Epithelial cell of esophagus (primary cell): Measurements from ENCODE around the gene HTRA2.

Experiments used
- DNase-seq: peaks from one replicate; pipeline ENCODE4 v3.0.0; 2010; ENCODE audit warnings: low read depth
- H3K4me3 ChIP-seq: 2 replicates; pipeline ENCODE4 v1.5.1; 2011; ENCODE audit warnings: mild to moderate bottlenecking, low read length, control low read depth
- TF ChIP-seq, protein P1 (sequence below): IDR thresholded peaks from 2 replicates; pipeline ENCODE4 v1.5.1; 2011; ENCODE audit warnings: low read depth, mild to moderate bottlenecking, low read length, control low read depth, inconsistent platforms; ENCODE audit not compliant: insufficient read depth; ENCODE audit errors: missing control alignments

Gene HTRA2

GRCh38 chr2:74488643-74489481, 40.9 kb upstream of the HTRA2 start:
- TF ChIP-seq, protein P1, sequence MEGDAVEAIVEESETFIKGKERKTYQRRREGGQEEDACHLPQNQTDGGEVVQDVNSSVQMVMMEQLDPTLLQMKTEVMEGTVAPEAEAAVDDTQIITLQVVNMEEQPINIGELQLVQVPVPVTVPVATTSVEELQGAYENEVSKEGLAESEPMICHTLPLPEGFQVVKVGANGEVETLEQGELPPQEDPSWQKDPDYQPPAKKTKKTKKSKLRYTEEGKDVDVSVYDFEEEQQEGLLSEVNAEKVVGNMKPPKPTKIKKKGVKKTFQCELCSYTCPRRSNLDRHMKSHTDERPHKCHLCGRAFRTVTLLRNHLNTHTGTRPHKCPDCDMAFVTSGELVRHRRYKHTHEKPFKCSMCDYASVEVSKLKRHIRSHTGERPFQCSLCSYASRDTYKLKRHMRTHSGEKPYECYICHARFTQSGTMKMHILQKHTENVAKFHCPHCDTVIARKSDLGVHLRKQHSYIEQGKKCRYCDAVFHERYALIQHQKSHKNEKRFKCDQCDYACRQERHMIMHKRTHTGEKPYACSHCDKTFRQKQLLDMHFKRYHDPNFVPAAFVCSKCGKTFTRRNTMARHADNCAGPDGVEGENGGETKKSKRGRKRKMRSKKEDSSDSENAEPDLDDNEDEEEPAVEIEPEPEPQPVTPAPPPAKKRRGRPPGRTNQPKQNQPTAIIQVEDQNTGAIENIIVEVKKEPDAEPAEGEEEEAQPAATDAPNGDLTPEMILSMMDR, result no peak
- H3K4me3 ChIP-seq, result no peak overlapping the region
- no peak for DNase-seq

DNA sequence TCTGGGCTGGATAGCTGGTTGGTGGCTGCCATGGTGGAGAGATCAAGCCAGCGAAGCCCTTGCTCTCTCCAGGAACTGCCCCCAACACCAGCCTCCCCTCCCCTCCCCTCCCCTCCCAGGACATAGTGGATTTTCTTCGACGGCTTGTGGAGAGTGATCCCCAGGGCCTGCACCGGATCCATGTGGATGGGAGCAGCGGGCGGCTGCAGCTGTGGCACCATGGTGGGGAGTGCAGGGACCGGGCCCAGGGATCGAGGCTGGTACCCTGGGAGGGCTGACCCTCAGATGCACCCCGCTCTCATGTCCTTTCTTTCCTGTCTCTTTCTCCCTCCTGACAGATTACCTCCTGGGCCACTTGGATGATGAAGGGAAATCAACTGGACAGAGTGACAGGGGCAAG, 39.8 kb upstream of the HTRA2 start:
- H3K4me3 ChIP-seq, result no peak overlapping the region
- no peak for DNase-seq
- TF ChIP-seq, protein P1, result no peak

- TF ChIP-seq, protein P1, result no peak
- no peak overlapping the region for H3K4me3 ChIP-seq
- DNase-seq, result no peak
Observed at GRCh38 chr2:74491648-74492544, 37.8 kb upstream of the HTRA2 start.

- no peak for DNase-seq
Observed at GRCh38 chr2:74493546-74493945, 36.2 kb upstream of the HTRA2 start.

DNA sequence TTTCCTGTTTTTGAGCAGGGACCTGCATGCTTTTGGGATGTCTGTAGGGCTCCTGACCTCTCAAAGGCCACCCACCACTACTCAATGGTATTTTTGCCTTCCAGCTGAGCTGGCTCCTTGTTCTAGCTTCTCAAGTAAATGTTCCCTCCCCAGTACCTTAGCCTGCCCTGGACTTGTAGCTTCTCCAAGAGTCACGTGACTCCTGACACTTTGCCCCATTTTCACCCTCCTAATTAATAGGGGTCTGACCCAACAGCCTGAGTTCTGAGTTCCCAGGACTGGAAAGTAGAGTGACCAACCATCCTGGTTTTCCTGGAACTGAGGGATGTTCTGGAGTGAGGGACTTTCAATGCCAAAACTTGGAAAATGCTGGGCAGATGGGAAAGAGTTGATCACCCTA, 34.3 kb upstream of the HTRA2 start:
- H3K4me3 ChIP-seq, result no peak overlapping the region
- TF ChIP-seq, protein P1, result no peak
- DNase-seq, result no peak

More at GRCh38 chr2:74493546-74493945, 36.2 kb upstream of the HTRA2 start:
- H3K4me3 ChIP-seq, result no peak overlapping the region
- TF ChIP-seq, protein P1, result no peak

- no peak for DNase-seq
- no peak overlapping the region for H3K4me3 ChIP-seq
- TF ChIP-seq, protein P1, result no peak
Observed at GRCh38 chr2:74496997-74497776, 32.5 kb upstream of the HTRA2 start.
